HL-60/S4 treated with phorbol 12-myristate 13-acetate at 8.2 ng/mL for 4 days and 3 days (cell line): ENCODE results near the gene CYP27A1.

ENCODE experiments used
- in situ Hi-C: fragments of 300-500 bp; cut with MboI; formaldehyde crosslinking; loops from 2 replicates; pipeline ENCODE4 v1.15.0; 2022; ENCODE audit warnings: low sequenced_read_pairs

Gene CYP27A1

GRCh38 chr2:218830526-218831306, 48.8 kb downstream of the CYP27A1 start:
- in situ Hi-C loops = no loop called here

GRCh38 chr2:218831378-218831990, 49.5 kb downstream of the CYP27A1 start, which contains the start of gene PRKAG3:
PRKAG3 (minus strand) TSS chr2:218831803.
- in situ Hi-C loops = no loop called here

GRCh38 chr2:218832081-218832480, 50.1 kb downstream of the CYP27A1 start:
- in situ Hi-C loops = no loop called here

GRCh38 chr2:218832520-218832919, 50.6 kb downstream of the CYP27A1 start:
- in situ Hi-C loops = no loop called here

- in situ Hi-C loops = no loop called here
Measured at GRCh38 chr2:218833023-218833609, 51.2 kb downstream of the CYP27A1 start.

GRCh38 chr2:218834685-218835084, 52.7 kb downstream of the CYP27A1 start:
- in situ Hi-C loops = no loop called here

- in situ Hi-C loops = no loop called here
Measured at GRCh38 chr2:218837495-218837894, 55.5 kb downstream of the CYP27A1 start.

- in situ Hi-C loops = no loop called here
Measured at GRCh38 chr2:218839430-218839829, 57.5 kb downstream of the CYP27A1 start.

GRCh38 chr2:218839888-218840287, 57.9 kb downstream of the CYP27A1 start:
- in situ Hi-C loops = loop anchor here (10.0 kb wide), 1 partner anchor 115 kb away; no protein-coding TSS in a partner anchor

- in situ Hi-C loops = loop anchor here (10.0 kb wide), 1 partner anchor 120 kb away; no protein-coding TSS in a partner anchor
Measured at GRCh38 chr2:218844334-218844733, 62.4 kb downstream of the CYP27A1 start.

GRCh38 chr2:218846963-218847362, 65.0 kb downstream of the CYP27A1 start:
- in situ Hi-C loops = loop anchor here (10.0 kb wide), 1 partner anchor 122 kb away; no protein-coding TSS in a partner anchor

- in situ Hi-C loops = loop anchor here (10.0 kb wide), 1 partner anchor 125 kb away; no protein-coding TSS in a partner anchor
Measured at GRCh38 chr2:218849721-218850120, 67.8 kb downstream of the CYP27A1 start.

GRCh38 chr2:218850796-218851195, 68.8 kb downstream of the CYP27A1 start:
- in situ Hi-C loops = no loop called here

- in situ Hi-C loops = no loop called here
Measured at GRCh38 chr2:218851286-218851685, 69.3 kb downstream of the CYP27A1 start.

GRCh38 chr2:218852911-218853667, 71.1 kb downstream of the CYP27A1 start:
- in situ Hi-C loops = no loop called here

GRCh38 chr2:218853766-218854165, 71.8 kb downstream of the CYP27A1 start:
- in situ Hi-C loops = no loop called here

- in situ Hi-C loops = no loop called here
Measured at GRCh38 chr2:218854860-218855259, 72.9 kb downstream of the CYP27A1 start.

- in situ Hi-C loops = no loop called here
Measured at GRCh38 chr2:218855305-218856166, 73.6 kb downstream of the CYP27A1 start.

GRCh38 chr2:218856167-218856895, 74.4 kb downstream of the CYP27A1 start:
- in situ Hi-C loops = no loop called here
